Fibroblast of peridontal ligament (primary cell): ENCODE measurements around the gene TBC1D2.

Experiments used
- DNase-seq: peaks from one replicate; pipeline ENCODE4 v3.0.0-alpha.2; 2010; ENCODE audit errors: extremely low read depth

Gene TBC1D2

DNA sequence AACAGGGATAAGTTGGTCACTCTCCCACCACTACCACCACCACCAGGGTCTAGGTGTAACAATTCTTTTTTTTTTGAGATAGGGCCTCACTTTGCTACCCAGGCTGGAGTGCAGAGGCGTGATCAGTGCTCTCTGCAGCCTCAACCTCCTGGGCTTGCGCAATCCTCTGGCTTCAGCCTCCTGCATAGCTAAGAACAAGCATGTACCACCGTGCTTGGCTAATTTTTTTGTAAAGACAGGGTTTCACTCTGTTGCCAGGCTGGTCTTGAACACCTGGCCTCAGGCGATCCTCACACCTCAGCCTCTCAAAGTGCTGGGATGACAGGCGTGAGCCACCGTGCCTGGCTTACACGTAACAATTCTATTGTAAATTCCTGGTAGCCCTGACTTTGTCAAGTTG, 90.5 kb downstream of the TBC1D2 start:
- no peak for DNase-seq

- DNase-seq, result no peak
Observed at GRCh38 chr9:98162613-98163012, 92.8 kb downstream of the TBC1D2 start.

GRCh38 chr9:98161851-98162250, 93.6 kb downstream of the TBC1D2 start:
- no peak for DNase-seq

- no peak for DNase-seq
Observed at GRCh38 chr9:98159790-98160189, 95.7 kb downstream of the TBC1D2 start.

- no peak for DNase-seq
Observed at GRCh38 chr9:98159301-98159700, 96.1 kb downstream of the TBC1D2 start.

GRCh38 chr9:98158071-98158831, 97.2 kb downstream of the TBC1D2 start:
- no peak for DNase-seq

GRCh38 chr9:98157372-98157771, 98.1 kb downstream of the TBC1D2 start:
- no peak for DNase-seq

- no peak for DNase-seq
Observed at GRCh38 chr9:98154678-98155077, 100.8 kb downstream of the TBC1D2 start.

DNA sequence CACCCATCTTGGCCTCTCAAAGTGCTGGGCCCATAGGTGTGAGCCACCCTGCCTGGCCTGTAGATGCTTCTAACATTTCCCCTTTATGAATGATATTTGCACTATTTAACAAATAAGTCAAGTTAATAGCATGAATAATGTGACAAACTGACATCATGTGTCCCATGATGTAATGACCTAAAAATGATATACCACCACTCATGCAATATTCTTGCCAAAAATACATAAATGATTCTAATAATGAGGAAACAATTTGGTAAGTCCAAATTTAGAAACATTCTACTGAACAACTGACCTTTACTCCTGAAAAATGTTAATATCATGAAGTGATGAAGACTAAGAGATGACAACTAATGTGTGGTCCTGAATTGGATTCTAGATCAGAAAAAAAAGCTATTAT, 102.9 kb downstream of the TBC1D2 start:
- no peak for DNase-seq

- DNase-seq, result no peak
Observed at GRCh38 chr9:98150721-98151120, 104.7 kb downstream of the TBC1D2 start.

DNA sequence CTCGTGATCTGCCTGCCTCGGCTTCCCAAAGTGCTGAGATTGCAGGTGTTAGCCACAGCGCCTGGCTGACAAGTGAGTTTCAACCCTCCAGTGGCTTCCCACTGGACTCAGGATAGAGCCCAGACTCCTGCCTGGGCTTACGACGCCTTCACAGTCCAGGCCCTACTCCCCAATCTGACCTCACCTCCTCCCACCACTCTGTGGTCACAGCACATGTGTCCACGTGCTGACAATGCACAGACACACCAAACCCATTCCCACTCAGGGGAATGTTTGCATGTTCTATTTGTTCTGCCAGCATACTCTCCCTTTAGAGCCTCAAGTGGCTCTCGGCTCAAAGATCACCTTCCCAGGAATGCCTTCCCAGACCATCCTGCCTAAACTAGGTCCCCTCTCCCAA, 105.3 kb downstream of the TBC1D2 start:
- DNase-seq, result no peak

GRCh38 chr9:98149422-98149821, 106.0 kb downstream of the TBC1D2 start:
- DNase-seq, result no peak
